OCI-LY1 (cell line): Measurements from ENCODE around the gene PRKRA.

Source experiments
- H2AFZ ChIP-seq: fragments of 200-600 bp; sonication (generic), shearing (Covaris generic); 2 replicates; pipeline ENCODE4 v1.6.0; 2014; ENCODE audit warnings: antibody characterized with exemption, mild to moderate bottlenecking, low read length
- H3F3A ChIP-seq: fragments of 200-600 bp; sonication (generic), shearing (Covaris generic); 2 replicates; pipeline ENCODE4 v1.6.0; 2014; ENCODE audit warnings: mild to moderate bottlenecking, antibody characterized with exemption, low read length, moderate library complexity; ENCODE audit not compliant: insufficient read depth
- H3K27ac ChIP-seq: fragments of 200-600 bp; sonication (generic); 2 replicates; pipeline ENCODE4 v1.5.1; 2014; ENCODE audit warnings: low read length, mixed run types, mild to moderate bottlenecking, low read depth; ENCODE audit not compliant: poor library complexity, severe bottlenecking
- H3K27me3 ChIP-seq: fragments of 200-600 bp; sonication (generic); 2 replicates; pipeline ENCODE4 v1.6.0; 2014; ENCODE audit warnings: antibody characterized with exemption, mild to moderate bottlenecking, low read length, moderate library complexity; ENCODE audit not compliant: insufficient read depth
- H3K36me3 ChIP-seq: fragments of 200-600 bp; sonication (generic); 2 replicates; pipeline ENCODE4 v1.6.1; 2014; ENCODE audit warnings: mild to moderate bottlenecking, antibody characterized with exemption, low read length, moderate library complexity, mixed read lengths; ENCODE audit not compliant: insufficient read depth
- H3K4me1 ChIP-seq: fragments of 200-600 bp; sonication (generic); 2 replicates; pipeline ENCODE4 v1.5.1; 2014; ENCODE audit warnings: mild to moderate bottlenecking, low read length, moderate library complexity; ENCODE audit not compliant: insufficient read depth, severe bottlenecking
- H3K4me2 ChIP-seq: fragments of 200-600 bp; sonication (generic), shearing (Covaris generic); 2 replicates; pipeline ENCODE4 v1.6.1; 2014; ENCODE audit warnings: low read length
- H3K4me3 ChIP-seq: fragments of 200-600 bp; sonication (generic); 2 replicates; pipeline ENCODE4 v1.5.1; 2014; ENCODE audit warnings: low read length, low read depth, mild to moderate bottlenecking, mixed read lengths; ENCODE audit not compliant: poor library complexity, severe bottlenecking
- H3K79me2 ChIP-seq: fragments of 200-600 bp; shearing (Covaris generic); 2 replicates; pipeline ENCODE4 v1.6.1; 2016; ENCODE audit warnings: mixed run types, low read length, mixed read lengths; ENCODE audit not compliant: insufficient read depth
- H3K9ac ChIP-seq: fragments of 200-600 bp; sonication (generic), shearing (Covaris generic); 2 replicates; pipeline ENCODE4 v1.6.1; 2014; ENCODE audit warnings: mild to moderate bottlenecking, low read length, mixed read lengths
- H3K9me2 ChIP-seq: fragments of 200-600 bp; sonication (generic), shearing (Covaris generic); 2 replicates; pipeline ENCODE4 v1.6.1; 2014; ENCODE audit warnings: low read depth, mild to moderate bottlenecking, low read length, mixed read lengths
- H3K9me3 ChIP-seq: fragments of 200-600 bp; shearing (Covaris generic); 2 replicates; pipeline ENCODE4 v1.6.1; 2014; ENCODE audit warnings: low read length, mixed read lengths
- H4K20me1 ChIP-seq: fragments of 200-600 bp; sonication (generic), shearing (Covaris generic); 2 replicates; pipeline ENCODE4 v1.6.0; 2016; ENCODE audit warnings: mild to moderate bottlenecking, low read length; ENCODE audit not compliant: insufficient read depth
- EZH2 ChIP-seq: fragments of 200-600 bp; sonication (generic), shearing (Covaris generic); IDR thresholded peaks from 2 replicates; pipeline ENCODE4 v1.8.0; 2017; ENCODE audit warnings: borderline replicate concordance, mixed run types, mild to moderate bottlenecking, antibody characterized with exemption, low read length, moderate library complexity, mixed read lengths
- TF ChIP-seq, protein P1 (sequence below): fragments of 200-600 bp; sonication (generic), shearing (Covaris generic); IDR thresholded peaks from 2 replicates; pipeline ENCODE4 v1.5.1; 2017; ENCODE audit warnings: mild to moderate bottlenecking, antibody characterized with exemption, low read length, moderate library complexity, mixed read lengths

The PRKRA gene

DNA sequence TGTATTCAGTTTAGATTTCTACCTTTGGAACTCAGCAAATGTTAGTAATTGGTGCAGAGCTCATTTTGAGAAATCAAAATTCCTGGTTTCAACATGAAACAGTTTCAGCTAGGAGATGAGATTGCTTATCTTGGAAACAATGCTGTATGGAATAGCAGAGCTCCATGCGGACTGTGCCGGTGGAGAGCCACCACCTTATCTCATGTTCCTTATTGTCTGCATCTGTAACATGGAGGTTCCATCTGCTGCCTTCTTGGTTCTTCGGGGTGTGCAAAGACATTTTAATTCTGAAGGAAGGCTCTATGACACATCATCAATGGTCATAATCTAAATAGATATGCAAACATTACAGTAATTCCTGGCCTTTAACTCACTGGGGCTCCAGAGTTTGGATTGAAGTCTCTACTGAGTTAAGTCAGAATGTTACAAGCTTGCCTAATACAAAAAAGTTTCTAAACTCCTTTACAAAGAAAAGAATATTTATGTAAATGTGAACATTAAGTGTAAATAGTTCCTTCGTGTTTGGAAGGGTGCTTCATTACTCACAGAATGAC, 65.3 kb downstream of the PRKRA start:
- no peak overlapping the region for H3K9ac ChIP-seq
- H3K27me3 ChIP-seq: no peaks in the 10 kb centered on the region
- H2AFZ ChIP-seq: no peak overlapping the region
- H3K9me2 ChIP-seq: no peaks in the 10 kb centered on the region
- H3K36me3 ChIP-seq: no peaks in the 10 kb centered on the region
- H3F3A ChIP-seq: no peaks in the 10 kb centered on the region
- no peaks in the 10 kb centered on the region for H3K9me3 ChIP-seq
- no peak overlapping the region for H3K4me3 ChIP-seq
- no peaks in the 10 kb centered on the region for H3K4me1 ChIP-seq
- TF ChIP-seq, protein P1, sequence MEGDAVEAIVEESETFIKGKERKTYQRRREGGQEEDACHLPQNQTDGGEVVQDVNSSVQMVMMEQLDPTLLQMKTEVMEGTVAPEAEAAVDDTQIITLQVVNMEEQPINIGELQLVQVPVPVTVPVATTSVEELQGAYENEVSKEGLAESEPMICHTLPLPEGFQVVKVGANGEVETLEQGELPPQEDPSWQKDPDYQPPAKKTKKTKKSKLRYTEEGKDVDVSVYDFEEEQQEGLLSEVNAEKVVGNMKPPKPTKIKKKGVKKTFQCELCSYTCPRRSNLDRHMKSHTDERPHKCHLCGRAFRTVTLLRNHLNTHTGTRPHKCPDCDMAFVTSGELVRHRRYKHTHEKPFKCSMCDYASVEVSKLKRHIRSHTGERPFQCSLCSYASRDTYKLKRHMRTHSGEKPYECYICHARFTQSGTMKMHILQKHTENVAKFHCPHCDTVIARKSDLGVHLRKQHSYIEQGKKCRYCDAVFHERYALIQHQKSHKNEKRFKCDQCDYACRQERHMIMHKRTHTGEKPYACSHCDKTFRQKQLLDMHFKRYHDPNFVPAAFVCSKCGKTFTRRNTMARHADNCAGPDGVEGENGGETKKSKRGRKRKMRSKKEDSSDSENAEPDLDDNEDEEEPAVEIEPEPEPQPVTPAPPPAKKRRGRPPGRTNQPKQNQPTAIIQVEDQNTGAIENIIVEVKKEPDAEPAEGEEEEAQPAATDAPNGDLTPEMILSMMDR: no peak
- TF ChIP-seq EZH2: no peak
- H3K79me2 ChIP-seq: no peaks in the 10 kb centered on the region
- H3K27ac ChIP-seq: no peak overlapping the region
- H4K20me1 ChIP-seq: no peaks in the 10 kb centered on the region
- H3K4me2 ChIP-seq: no peak overlapping the region

DNA sequence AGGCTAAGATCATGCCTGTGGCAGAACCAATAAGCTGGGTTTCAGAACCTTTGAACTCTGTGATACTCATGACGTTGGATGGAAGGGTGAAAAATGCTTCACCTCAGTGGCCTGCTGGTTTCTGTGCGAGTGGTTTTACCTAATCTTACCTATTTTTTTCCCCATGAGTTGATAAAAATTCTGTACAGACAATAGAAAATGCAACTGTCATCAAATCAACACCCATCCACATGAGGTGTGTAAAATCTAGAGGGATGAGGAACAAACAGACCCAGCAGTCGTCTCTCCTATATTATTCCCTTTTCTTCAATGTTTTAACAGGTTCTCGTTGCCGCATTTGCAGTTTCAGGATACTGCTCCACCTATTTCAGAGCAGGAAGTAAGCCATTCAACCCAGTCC, 67.3 kb downstream of the PRKRA start:
- H2AFZ ChIP-seq: no peak overlapping the region
- no peak overlapping the region for H3K4me3 ChIP-seq
- TF ChIP-seq, protein P1: no peak
- TF ChIP-seq EZH2: no peak
- H3F3A ChIP-seq: no peaks in the 10 kb centered on the region
- H3K9me3 ChIP-seq: no peaks in the 10 kb centered on the region
- H3K4me1 ChIP-seq: no peaks in the 10 kb centered on the region
- H4K20me1 ChIP-seq: no peaks in the 10 kb centered on the region
- no peak overlapping the region for H3K4me2 ChIP-seq
- no peaks in the 10 kb centered on the region for H3K79me2 ChIP-seq
- H3K36me3 ChIP-seq: no peaks in the 10 kb centered on the region
- H3K27me3 ChIP-seq: no peaks in the 10 kb centered on the region
- no peaks in the 10 kb centered on the region for H3K9me2 ChIP-seq
- H3K9ac ChIP-seq: no peak overlapping the region
- H3K27ac ChIP-seq: no peak overlapping the region
